Thymus (tissue), 11 donors: ENCODE results near the gene CTNNA1. TPM values are rescaled to one million over a fixed set of nuclear protein-coding genes. Genes with fewer than 3 reads are reported as not detected.

Experiments
- DNase-seq, 9 donors: peaks; one replicate each; pipeline ENCODE4 v3.0.0-alpha.2; 2013; ENCODE audit warnings: low spot score in 9 of 9, low read depth in 6 of 9, missing footprints in 1 of 9
- H3K27ac ChIP-seq, 2 donors: one replicate each; pipeline ENCODE4 v1.5.1; 2013; ENCODE audit warnings: control low read depth in 1 of 2, low read depth in 1 of 2, low read length in 1 of 2, mild to moderate bottlenecking in 1 of 2, moderate library complexity in 1 of 2
- H3K27me3 ChIP-seq, 2 donors: one replicate each; pipeline ENCODE4 v1.5.1; 2013; ENCODE audit warnings: low read length in 1 of 2; ENCODE audit not compliant: control insufficient read depth in 2 of 2, insufficient read depth in 1 of 2
- H3K36me3 ChIP-seq, 2 donors: one replicate each; pipeline ENCODE4 v1.5.1; 2013; ENCODE audit warnings: low read length in 1 of 2, mild to moderate bottlenecking in 1 of 2, moderate library complexity in 1 of 2; ENCODE audit not compliant: control insufficient read depth in 2 of 2, insufficient read depth in 2 of 2
- H3K4me1 ChIP-seq, 2 donors: one replicate each; pipeline ENCODE4 v1.5.1; 2013; ENCODE audit warnings: low read length in 2 of 2; ENCODE audit not compliant: control insufficient read depth in 2 of 2, insufficient read depth in 2 of 2
- H3K4me3 ChIP-seq, 2 donors: one replicate each; pipeline ENCODE4 v1.5.1; 2013; ENCODE audit warnings: low read length in 2 of 2, control low read depth in 1 of 2, mild to moderate bottlenecking in 1 of 2
- H3K9me3 ChIP-seq, 2 donors: one replicate each; pipeline ENCODE4 v1.5.1; 2013; ENCODE audit warnings: low read length in 1 of 2, mild to moderate bottlenecking in 1 of 2; ENCODE audit not compliant: control insufficient read depth in 2 of 2, insufficient read depth in 1 of 2
- WGBS: extraction: QIAGEN DNeasy Blood & Tissue Kit; methylation state at CpG from one replicate; pipeline ENCODE4 v1.1.7; 2013; 5-methylcytosine and 5-hydroxymethylcytosine counted together
- polyA plus RNA-seq: library from polyadenylated mRNA; stranded (reverse); fragments of 200-250 nt; gene quantifications from one replicate; pipeline ENCODE4 v1.2.3, GENCODE V29; 2013
- total RNA-seq: library from RNA; stranded (reverse); fragments of 120-200 nt; gene quantifications from one replicate; pipeline ENCODE4 v1.2.4, GENCODE V29; 2013
- donor health status: healthy.

Gene CTNNA1
- total and polyA plus RNA-seq, 2 donors = 53.4 to 67.1 TPM

DNA sequence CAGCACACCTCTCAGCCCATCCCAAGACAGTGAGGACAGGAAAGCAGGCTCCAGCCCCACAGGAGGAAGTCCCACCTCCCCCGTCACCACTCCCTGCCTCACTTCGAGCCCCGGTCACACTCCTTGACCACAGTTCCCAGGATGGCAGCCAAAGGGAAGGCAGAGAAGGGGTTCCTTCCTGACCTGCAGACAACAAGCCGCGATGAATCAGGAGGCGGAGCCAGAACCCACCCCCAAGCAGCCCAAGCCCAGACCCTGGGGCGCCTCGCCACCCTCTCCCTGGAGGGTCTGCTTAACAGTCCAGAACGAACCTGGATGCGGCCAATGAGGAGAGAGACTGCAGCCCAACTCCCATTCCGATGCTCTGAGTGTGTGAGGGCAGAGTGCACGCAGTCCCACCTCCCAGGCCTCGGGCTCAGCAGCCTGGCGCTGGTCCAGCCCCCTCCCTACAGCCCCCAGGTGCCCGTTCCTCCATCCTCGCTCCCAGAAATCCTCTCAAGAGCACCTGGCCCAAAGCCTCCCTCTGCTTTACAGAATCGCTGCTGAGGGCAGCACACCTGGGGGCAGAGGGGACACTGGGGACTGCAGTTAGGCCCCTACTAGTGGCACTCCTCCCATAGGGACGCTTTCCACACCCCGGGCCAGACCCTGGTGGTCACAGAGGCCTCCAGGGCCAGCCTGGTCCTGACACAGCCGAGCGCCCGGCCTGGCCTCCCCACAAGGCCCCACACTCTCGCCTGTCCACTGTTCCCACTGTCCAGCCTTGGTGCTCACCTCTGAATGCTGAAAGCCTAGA, 191.5 kb downstream of the CTNNA1 start:
- H3K27me3 ChIP-seq = no peaks in the 10 kb centered on the region

DNA sequence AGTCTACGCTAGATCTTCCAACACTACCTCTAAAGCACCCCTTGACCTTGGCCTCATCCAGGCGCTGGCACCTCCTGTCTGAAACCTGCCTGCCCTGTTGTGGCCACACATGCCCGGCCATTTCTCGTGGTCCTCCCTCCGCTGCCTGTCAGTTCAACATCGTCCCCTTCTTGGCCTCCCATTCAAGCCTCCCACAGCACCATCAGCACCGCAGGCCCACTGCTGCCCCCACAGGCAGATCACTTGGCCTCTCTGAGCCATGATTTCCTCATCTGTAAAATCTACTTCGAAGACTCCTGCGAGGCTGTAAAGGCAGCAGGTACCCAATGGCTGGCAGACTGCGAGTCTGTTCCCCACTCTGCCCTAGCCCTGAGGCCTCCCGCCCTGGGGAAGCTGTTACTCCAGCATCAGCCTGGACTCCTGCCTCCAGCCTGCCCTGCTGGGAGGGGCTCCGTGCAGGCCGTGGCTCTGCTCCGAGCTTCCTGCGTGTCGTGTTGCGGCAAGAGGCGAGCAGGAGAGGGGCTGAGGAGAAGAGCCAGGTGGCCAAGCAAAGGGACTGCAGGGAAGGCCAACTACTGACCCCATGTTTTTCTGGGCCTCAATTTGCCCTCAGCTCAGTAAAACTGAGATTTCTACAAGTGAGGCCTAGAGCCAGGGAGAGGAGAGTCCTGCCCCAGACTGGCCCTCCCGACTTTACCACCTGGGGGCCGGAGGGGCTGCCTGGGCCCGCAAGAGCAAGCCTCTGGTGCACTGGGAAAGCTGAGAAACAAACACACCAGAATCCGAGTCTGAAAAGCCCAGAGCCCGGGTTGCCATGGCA, 192.4 kb downstream of the CTNNA1 start:
- DNase-seq = no peak
- H3K9me3 ChIP-seq = no peaks in the 10 kb centered on the region
- H3K4me3 ChIP-seq = no peak overlapping the region
- H3K36me3 ChIP-seq = peaks cover 2 to 7% of the 10 kb centered on the region in 2 donors
- 99% methylated on average over 23 of the region's 23 CpGs for WGBS
- no peaks in the 10 kb centered on the region for H3K27me3 ChIP-seq
- peaks cover 0 to 6% of the 10 kb centered on the region in 2 donors for H3K4me1 ChIP-seq
- H3K27ac ChIP-seq = no peak overlapping the region

More for the DNA sequence above, 191.5 kb downstream of the CTNNA1 start:
- Histone ChIP-seq H3K27ac (no peak overlapping the region), H3K4me3 (no peak overlapping the region), H3K4me1 (peaks cover 0 to 6% of the 10 kb centered on the region in 2 donors), H3K9me3 (no peaks in the 10 kb centered on the region), H3K36me3 (peaks cover 2 to 7% of the 10 kb centered on the region in 2 donors)
- 90% methylated on average over 23 of the region's 23 CpGs for whole genome bisulfite sequencing
- DNase-seq = no peak

DNA sequence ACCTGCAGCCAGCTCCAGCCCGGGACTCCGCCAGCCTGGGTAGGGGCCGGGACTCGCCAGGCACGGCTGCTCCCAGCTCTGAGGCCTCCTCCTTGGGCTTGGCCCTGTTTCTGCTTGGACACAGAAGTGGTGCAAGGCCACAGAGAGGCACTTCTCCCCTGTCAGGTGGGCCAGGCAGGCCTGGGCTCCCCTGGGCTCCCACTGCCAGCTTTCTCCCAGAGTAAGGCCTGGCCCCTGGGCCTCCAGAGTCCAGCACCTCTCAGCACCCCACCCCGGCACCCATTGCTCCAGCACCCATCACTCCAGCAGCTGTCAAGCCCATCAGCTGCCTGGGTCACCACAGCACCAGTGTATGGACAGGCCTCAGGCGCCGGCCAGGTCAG, 193.0 kb downstream of the CTNNA1 start:
- H3K36me3 ChIP-seq = peaks cover 2 to 7% of the 10 kb centered on the region in 2 donors
- WGBS = 98% methylated on average over 8 of the region's 8 CpGs
- no peak for DNase-seq
- H3K9me3 ChIP-seq = no peaks in the 10 kb centered on the region
- no peak overlapping the region for H3K4me3 ChIP-seq
- no peaks in the 10 kb centered on the region for H3K27me3 ChIP-seq
- peaks cover 0 to 6% of the 10 kb centered on the region in 2 donors for H3K4me1 ChIP-seq
- no peak overlapping the region for H3K27ac ChIP-seq

DNA sequence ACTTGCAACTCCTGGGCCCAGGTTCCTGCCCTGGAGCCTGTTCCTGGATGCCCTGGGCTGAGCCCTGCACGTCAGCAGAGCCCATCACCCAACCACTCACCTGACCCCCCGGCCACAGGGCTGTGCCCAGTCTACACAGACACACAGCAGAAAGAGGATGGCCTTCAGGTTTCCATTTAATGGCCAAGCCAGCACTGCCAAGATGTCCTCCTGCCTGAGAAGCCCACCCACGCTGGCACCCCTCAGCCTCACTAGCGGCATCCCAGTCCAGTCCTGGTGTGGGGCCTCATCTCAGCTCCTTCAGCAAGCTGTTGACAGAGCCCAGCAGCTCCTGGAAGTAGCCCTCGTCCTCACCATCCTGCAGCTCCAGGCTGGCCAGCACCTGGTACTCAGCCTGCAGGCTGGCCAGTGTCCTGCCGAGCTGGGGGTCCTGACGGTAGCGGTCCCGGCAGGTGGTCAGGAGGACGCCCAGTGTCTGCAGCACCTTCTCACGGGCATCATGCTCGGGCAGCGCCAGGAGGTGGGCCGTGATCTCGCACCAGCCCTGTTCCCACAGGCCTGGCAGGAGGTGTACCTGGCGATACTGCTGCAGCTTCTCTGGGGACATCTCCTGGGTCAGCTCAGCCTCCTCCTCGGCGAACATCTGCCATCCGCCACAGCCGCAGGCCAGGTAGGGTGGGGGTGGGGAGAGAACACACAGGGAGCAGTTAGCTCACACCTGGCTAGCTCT, 193.8 kb downstream of the CTNNA1 start:
- WGBS = 98% methylated on average over 20 of the region's 20 CpGs
- H3K4me1 ChIP-seq = peaks cover 0 to 6% of the 10 kb centered on the region in 2 donors
- no peak overlapping the region for H3K27ac ChIP-seq
- H3K27me3 ChIP-seq = no peaks in the 10 kb centered on the region
- DNase-seq = no peak
- peaks cover 2 to 7% of the 10 kb centered on the region in 2 donors for H3K36me3 ChIP-seq
- no peak overlapping the region for H3K4me3 ChIP-seq
- H3K9me3 ChIP-seq = no peaks in the 10 kb centered on the region

DNA sequence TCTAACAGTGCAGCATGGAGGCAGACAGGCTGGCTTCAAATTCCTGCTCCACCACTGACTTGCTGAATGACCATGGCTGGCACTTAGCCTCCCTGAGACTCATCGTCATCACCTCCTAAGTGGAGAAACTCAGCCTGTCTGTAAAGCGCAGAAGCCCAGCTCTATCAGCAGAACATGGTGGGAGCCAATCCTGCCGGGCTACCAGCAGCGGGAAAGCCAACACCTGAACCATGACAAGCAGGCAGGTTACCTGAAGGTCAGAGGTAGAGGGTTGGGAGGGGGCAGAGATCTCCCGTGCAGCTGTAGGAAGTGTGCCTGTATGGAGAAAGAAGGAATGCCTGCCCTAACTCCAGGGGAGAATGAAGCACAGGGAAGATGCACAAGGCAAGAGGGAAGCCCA, 194.6 kb downstream of the CTNNA1 start:
- no peak for DNase-seq
- Histone ChIP-seq H3K9me3 (no peaks in the 10 kb centered on the region), H3K4me3 (no peak overlapping the region), H3K36me3 (peaks cover 2 to 7% of the 10 kb centered on the region in 2 donors), H3K27ac (no peak overlapping the region), H3K4me1 (peaks cover 0 to 14% of the 10 kb centered on the region in 2 donors), H3K27me3 (no peaks in the 10 kb centered on the region)
- 98% methylated on average over 5 of the region's 5 CpGs for WGBS

DNA sequence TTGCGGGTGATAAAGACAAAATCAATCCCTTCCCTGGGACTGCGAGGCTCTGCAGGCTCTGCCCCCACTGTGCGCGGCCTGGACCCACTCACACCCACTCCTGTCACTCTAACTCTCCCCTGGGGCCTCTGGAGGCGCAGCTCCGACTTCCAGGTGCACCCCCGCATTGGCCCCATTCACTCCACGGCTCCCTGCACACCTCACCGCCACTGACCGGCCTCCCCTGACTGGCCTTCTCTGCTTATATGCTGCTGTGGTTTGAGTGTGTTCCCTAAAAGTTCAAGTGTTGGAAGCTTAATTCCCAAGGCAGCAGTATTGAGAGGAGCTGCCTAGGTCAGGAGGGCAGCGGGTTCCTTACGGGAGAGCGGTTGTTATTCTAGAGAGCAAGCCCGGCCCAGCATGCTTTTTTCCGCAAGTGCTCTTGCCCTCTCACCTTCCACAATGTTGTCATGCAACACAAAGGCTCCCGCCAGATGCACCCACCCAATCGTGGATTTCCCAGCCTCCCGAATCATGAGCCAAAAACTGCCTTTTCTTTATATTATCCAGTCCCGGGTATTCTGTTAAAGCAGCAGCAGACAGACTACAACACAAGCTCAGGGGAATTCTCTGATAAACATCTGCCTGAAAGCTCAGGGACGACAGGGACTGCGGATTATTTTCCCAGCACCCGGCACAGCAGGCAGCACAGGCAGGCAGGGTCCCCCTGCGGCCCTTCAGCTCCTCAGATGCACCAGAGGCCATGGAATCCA, 195.4 kb downstream of the CTNNA1 start:
- no peak for DNase-seq
- no peak overlapping the region for H3K4me3 ChIP-seq
- 96% methylated on average over 23 of the region's 23 CpGs for WGBS
- H3K36me3 ChIP-seq = peaks cover 2 to 7% of the 10 kb centered on the region in 2 donors
- no peaks in the 10 kb centered on the region for H3K9me3 ChIP-seq
- peaks cover 3 to 23% of the 10 kb centered on the region in 2 donors for H3K4me1 ChIP-seq
- H3K27me3 ChIP-seq = no peaks in the 10 kb centered on the region
- no peak overlapping the region for H3K27ac ChIP-seq

DNA sequence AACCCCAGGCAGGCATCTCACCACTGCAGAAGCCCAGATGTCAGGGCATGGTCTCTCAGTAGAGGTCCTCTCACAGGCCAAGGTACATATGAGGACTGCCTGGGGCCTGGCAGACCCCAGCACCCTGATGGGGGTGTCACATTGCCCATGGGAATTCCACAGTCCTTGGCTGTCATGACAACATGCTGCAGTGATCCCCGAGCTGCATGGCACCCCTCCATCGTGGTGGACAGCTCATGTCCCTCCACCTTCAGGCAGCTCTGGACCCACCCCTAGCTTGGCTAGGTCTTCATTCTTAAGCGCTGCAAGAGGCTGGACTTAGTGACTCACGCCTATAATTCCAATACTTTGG, 196.0 kb downstream of the CTNNA1 start:
- DNase-seq = no peak
- 95% methylated on average over 4 of the region's 4 CpGs for WGBS
- Histone ChIP-seq H3K4me3 (no peak overlapping the region), H3K4me1 (peaks cover 5 to 27% of the 10 kb centered on the region in 2 donors), H3K9me3 (no peaks in the 10 kb centered on the region), H3K27ac (no peak overlapping the region), H3K27me3 (no peaks in the 10 kb centered on the region), H3K36me3 (peaks cover 2 to 7% of the 10 kb centered on the region in 2 donors)

DNA sequence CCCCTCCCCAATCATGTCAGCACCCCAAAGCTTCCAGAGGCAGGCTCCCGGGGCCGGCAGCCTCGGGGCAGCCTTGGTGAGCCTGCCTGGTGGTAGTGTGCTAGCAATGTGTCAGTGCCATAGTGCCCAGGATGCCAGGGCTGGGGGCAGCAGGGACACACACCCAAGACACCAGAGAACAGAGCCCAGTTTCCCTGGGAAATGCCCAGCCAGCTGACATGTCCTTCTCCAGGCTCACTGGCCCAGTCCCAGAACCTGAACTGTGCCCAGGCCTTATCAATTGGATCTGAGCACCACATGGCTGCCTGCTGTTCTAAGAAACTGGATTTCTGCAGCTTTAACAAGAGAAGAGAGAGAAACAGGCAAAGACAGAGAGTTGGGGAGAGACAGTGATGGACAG, 196.8 kb downstream of the CTNNA1 start:
- no peak overlapping the region for H3K27ac ChIP-seq
- H3K4me3 ChIP-seq = no peak overlapping the region
- peaks cover 2 to 7% of the 10 kb centered on the region in 2 donors for H3K36me3 ChIP-seq
- no peak for DNase-seq
- peaks cover 5 to 27% of the 10 kb centered on the region in 2 donors for H3K4me1 ChIP-seq
- no peaks in the 10 kb centered on the region for H3K9me3 ChIP-seq
- over 99% methylated on average over 3 of the region's 3 CpGs for WGBS
- no peaks in the 10 kb centered on the region for H3K27me3 ChIP-seq
